Measurements from ENCODE around the gene SQOR.
A peak's percentile ranks its signal among the peaks of the same experiment; 100 is the strongest.

SQOR gene

DNA sequence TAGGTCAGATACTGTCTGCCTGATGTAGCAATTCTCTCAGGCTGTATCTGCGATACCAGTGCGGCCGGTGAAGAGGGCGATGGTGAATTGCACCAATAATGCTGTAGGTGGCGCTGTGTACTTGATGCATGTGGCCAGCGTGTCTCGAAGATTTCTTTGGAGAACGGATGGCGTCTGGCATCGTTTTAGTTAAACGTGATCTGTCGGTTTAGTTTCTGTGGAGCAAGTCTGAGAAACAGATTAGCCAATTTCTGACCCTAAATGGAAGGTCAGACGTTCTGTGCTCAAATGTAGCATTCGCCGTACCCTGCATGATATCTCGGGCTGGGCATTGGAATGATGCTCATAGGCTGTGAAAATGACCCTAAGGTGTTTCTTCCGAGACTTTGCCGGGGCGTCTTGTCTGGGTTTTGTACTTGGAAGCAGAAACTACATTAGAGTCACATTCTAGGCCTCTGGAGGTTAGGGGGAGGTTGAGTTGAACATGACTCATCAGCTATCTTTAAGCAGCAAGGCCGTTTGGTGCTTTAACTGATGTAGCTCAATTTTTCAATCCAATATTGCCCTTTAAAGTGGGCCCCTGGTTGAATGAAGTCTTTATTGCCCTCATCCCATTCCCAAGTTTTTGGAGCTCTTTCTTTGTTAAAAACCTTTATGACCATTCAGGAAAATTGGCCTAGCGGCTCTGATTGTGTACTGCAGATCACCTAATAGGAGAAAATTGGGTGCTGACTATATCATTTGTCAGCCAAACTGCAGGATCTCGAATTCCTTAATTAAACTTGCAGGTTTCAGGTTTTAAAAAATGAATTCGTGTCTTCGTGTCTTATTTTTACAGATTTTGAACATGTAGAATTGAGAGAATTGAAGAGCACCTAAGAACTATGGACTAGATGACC lies 80.0 kb downstream of the SQOR start:
- DNase-seq, result peak; percentile 38

DNA sequence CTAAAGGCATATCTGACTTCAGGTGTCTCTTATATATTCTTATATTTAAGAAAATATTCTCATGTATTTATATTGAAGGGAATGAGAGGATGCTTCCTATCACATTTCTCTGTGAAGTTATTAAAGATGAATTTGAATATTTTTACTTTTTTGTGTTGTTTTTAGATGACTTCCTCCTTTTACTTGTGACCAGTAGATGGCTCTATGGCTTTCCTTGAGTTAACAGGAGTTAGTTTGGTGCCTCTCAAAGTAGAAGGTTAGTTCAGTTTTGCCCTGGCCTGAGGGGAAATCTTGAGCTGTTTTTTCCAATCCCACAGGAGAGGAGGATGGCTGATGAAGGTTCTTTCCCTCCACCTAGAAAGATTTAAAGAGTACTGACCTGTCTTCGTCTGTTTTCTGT lies 80.7 kb downstream of the SQOR start:
- no peak for DNase-seq

DNA sequence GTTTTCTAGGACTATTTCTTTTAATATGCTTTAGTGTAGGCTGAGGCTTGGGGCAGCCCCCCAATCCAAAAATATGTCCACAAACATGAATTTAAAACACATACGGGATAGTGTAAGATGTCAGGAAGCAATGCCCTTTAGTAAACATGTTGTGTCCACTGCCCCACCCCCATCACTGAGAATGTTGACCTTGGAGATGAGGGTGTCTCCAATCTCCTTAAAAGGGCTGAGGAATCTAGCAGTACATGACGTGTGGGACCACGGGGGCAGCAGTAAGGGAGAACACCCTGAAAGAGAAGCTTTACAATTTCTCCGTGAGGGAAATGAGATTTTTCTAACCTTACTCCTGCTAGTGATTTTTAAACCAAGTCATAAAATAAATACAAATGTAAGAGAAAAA lies 84.7 kb downstream of the SQOR start:
- no peak for DNase-seq

DNA sequence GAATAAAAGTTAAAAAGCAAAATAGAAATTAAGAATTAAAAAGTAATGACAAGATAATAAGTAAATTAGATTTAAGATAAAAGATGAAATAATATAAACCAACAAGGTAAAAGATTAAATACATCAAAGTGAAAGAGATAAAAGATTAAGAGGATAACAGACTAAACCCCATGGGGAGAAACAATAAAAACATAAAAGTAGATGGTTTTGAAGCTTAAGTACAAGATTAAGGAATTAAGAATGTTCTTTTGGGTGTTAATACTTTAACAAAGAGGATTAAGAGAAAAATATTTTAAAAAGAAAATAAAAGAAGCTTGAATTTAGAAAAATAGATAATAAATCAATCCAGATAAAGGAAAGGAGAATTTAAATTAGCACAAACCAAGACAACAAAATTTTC lies 85.4 kb downstream of the SQOR start:
- DNase-seq, result no peak

DNA sequence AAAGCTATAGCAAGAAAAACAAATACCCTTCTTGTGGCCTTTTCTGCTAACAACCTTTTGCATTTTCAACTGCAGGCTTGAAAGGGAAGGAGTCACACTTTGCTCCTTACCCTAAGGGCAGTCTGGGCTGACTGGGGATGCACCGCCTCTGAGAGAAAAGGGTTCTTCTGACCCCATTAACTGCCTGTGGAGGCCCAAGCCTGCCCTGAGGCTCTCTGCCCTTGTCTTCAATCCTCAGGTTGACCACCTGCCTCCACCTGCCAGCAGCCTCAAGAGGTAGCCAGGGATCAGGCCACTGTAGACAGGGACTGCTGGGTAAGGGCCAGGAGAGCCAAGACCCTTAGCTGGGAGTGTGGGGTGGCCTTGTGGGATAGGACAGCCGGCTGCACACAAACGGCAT lies 93.8 kb downstream of the SQOR start:
- DNase-seq, result no peak

DNA sequence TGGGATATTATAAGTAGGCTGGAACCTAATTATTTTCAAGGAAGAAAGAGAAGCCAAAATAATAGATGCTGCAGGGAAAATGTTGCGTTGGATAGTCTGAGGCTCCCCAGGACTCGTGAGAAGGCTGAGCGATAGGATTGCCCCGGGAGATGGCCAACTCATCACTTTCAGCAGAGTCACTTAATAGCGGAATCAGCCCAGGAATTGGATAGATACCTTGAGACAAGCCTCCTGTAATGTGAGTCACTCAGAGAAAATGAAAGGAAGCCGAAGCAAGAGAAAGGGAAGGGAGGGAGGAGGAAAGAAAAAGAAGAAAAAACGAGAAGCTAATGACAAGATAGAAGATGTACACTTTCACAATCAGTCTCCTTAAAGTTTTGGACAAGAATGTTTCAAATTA lies 94.3 kb downstream of the SQOR start:
- no peak for DNase-seq

DNA sequence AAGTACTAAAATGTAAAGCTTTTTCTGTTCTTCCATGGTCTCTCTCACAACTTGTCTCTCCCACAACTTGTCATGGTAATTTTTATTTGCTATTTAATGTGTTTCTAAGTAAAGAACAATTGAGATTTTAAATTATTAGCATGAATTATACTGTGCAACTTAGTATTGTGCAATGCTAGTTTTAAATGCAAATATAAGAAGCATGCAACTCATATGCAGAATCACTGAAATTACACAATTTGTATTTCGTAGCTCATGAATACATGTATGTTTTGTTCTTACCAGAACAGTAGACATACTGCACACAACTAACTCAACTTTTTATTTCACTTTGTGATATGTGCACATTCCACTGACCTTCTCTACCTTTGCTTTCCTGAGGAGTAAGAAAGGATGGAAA lies 96.5 kb downstream of the SQOR start:
- DNase-seq, result no peak

DNA sequence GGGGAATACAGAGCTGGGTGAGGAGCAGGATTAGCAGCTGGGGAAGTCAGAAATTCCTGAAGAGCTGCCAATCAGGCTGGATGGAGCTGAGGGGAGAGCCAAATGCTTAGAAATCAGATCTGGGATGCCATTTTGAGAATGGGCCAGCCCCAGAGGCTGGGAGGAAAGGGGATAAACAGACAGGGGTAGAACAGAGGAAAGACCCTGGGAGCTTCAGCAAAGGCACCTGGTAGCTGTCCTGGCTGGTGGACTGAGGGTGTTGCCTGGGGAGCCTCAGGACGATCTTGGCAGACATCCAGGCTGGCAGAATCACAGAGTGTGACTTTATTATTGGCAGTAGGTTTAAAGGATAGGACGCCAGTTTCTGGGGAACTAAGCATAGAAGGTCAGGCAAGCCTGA lies 97.8 kb downstream of the SQOR start:
- DNase-seq, result no peak

DNA sequence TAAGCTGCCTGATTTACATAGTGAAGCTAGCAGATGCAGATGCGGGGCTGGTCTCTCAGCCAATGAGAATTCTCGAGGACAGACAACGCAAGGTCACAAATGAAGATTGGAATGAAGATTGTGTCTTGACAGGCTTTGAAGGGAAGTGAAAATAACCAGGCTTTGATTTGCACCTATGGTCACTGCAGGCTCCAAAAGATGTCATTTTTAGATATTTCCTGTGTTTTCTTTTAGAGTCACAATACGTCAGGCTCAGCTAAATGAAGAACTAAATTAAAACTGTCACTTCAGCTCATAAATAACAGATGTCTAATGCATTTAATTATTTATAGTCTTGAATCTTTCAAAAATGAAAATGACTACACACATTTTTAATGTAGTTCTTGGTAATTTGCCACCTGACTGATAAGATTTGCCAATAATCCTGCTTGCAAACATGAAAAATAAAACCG lies 99.5 kb downstream of the SQOR start:
- DNase-seq, result no peak
